SU-DHL-6 (cell line): ENCODE results near the gene BRD1.

ENCODE experiments used
- H2AFZ ChIP-seq: fragments of 200-600 bp; sonication (generic); 2 replicates; pipeline ENCODE4 v1.6.1; 2014; ENCODE audit warnings: low read depth, mild to moderate bottlenecking, moderate library complexity, mixed read lengths, antibody characterized with exemption, low read length; ENCODE audit not compliant: severe bottlenecking
- H3F3A ChIP-seq: fragments of 200-600 bp; shearing (Covaris generic); 2 replicates; pipeline ENCODE4 v1.6.0; 2016; ENCODE audit warnings: antibody characterized with exemption, mild to moderate bottlenecking; ENCODE audit not compliant: insufficient read depth
- H3K27ac ChIP-seq: fragments of 200-600 bp; sonication (generic); 2 replicates; pipeline ENCODE4 v1.5.1; 2016; ENCODE audit warnings: low read depth, mild to moderate bottlenecking, low read length, moderate library complexity, mixed read lengths
- H3K27me3 ChIP-seq: fragments of 200-600 bp; sonication (generic), shearing (Covaris generic); 2 replicates; pipeline ENCODE4 v1.6.0; 2014; ENCODE audit warnings: mild to moderate bottlenecking, low read length
- H3K36me3 ChIP-seq: fragments of 200-600 bp; sonication (generic); 2 replicates; pipeline ENCODE4 v1.6.1; 2014; ENCODE audit warnings: mild to moderate bottlenecking, low read length, mixed read lengths
- H3K4me2 ChIP-seq: fragments of 300-600, 200-600 bp; shearing (Covaris generic), sonication (generic); 2 replicates; pipeline ENCODE4 v1.6.0; 2014; ENCODE audit warnings: low read length, low read depth, mild to moderate bottlenecking; ENCODE audit not compliant: poor library complexity, severe bottlenecking
- H3K4me3 ChIP-seq: fragments of 200-600 bp; sonication (generic); 2 replicates; pipeline ENCODE4 v1.5.1; 2014; ENCODE audit warnings: antibody characterized with exemption, low read length, mild to moderate bottlenecking, mixed read lengths; ENCODE audit not compliant: insufficient read depth, poor library complexity, severe bottlenecking
- H3K79me2 ChIP-seq: fragments of 200-600 bp; sonication (generic); 2 replicates; pipeline ENCODE4 v1.6.1; 2014; ENCODE audit warnings: mild to moderate bottlenecking, low read length, moderate library complexity; ENCODE audit not compliant: insufficient read depth
- H3K9ac ChIP-seq: fragments of 200-600 bp; sonication (generic); 2 replicates; pipeline ENCODE4 v1.7.0; 2014; ENCODE audit warnings: mild to moderate bottlenecking, low read length
- H3K9me2 ChIP-seq: fragments of 200-600 bp; sonication (generic); replicated peaks from 2 replicates; pipeline ENCODE4 v1.6.1; 2014; ENCODE audit warnings: low read length; ENCODE audit not compliant: insufficient read depth
- H3K9me3 ChIP-seq: fragments of 200-600 bp; sonication (generic); 2 replicates; pipeline ENCODE4 v1.6.1; 2014; ENCODE audit warnings: low read length, mixed read lengths; ENCODE audit not compliant: insufficient read depth
- H4K20me1 ChIP-seq: fragments of 200-600 bp; sonication (generic); 2 replicates; pipeline ENCODE4 v1.6.1; 2014; ENCODE audit warnings: low read depth, mild to moderate bottlenecking, antibody characterized with exemption, low read length, moderate library complexity, mixed read lengths
- EZH2phosphoT487 ChIP-seq: fragments of 200-600 bp; sonication (generic), shearing (Covaris generic); conservative IDR thresholded peaks from 2 replicates; pipeline ENCODE4 v1.6.1; 2018; ENCODE audit warnings: mild to moderate bottlenecking, antibody characterized with exemption, low read length, moderate library complexity, mixed read lengths
- TF ChIP-seq, protein P1 (sequence below): fragments of 200-600 bp; sonication (generic); IDR thresholded peaks from one replicate; pipeline ENCODE4 v1.5.1; 2017; ENCODE audit warnings: antibody characterized with exemption, mild to moderate bottlenecking, low read length, moderate library complexity; ENCODE audit not compliant: insufficient read depth, poor library complexity, severe bottlenecking

Gene BRD1

DNA sequence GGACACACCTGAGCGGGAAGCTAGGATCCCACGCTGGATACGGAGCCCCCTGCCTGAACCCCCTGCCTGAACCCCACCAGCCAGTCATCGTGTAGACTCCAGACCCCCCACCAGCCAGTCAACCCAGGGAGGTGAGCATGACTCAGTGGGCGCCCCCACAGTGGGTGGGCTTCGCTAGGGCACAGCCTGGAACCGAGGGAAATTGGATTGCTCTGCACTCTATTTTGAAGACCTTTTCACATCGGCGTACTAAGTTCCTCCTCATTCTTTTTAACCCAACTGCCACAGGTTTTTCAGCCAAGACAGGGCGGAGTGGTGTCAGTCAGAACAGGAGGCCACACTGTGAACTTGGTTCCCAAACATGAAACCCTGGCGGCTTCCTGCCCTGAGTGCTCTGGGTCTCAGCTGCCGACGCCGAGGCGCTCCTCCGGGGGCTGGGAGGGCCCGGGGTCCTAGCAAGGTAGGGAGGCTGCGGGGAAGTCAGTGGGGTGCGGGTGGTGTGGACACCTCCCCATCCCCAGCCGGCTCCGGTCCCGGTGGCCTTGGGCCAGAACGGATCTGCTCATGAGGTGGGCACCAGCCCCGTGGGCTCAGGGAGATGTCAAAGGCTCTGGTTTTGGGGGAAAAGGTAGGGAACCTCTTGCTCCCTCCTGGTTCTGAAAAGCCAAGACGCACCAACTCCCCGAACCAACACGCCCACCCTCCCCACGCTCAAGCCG is 57.0 kb downstream of the BRD1 start:
- H3K9me2 ChIP-seq, result no peaks in the 10 kb centered on the region
- peaks cover 5% of the 10 kb centered on the region; the same call in 1 of the 2 replicates for H3K9me3 ChIP-seq
- TF ChIP-seq, protein P1, sequence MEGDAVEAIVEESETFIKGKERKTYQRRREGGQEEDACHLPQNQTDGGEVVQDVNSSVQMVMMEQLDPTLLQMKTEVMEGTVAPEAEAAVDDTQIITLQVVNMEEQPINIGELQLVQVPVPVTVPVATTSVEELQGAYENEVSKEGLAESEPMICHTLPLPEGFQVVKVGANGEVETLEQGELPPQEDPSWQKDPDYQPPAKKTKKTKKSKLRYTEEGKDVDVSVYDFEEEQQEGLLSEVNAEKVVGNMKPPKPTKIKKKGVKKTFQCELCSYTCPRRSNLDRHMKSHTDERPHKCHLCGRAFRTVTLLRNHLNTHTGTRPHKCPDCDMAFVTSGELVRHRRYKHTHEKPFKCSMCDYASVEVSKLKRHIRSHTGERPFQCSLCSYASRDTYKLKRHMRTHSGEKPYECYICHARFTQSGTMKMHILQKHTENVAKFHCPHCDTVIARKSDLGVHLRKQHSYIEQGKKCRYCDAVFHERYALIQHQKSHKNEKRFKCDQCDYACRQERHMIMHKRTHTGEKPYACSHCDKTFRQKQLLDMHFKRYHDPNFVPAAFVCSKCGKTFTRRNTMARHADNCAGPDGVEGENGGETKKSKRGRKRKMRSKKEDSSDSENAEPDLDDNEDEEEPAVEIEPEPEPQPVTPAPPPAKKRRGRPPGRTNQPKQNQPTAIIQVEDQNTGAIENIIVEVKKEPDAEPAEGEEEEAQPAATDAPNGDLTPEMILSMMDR, result no peak
- no peak for TF ChIP-seq EZH2phosphoT487
- H3K27ac ChIP-seq, result no peak overlapping the region
- no peaks in the 10 kb centered on the region for H4K20me1 ChIP-seq
- H3K36me3 ChIP-seq, result no peaks in the 10 kb centered on the region
- H3K9ac ChIP-seq, result no peak overlapping the region
- no peak overlapping the region for H3K4me2 ChIP-seq
- no peaks in the 10 kb centered on the region for H3K79me2 ChIP-seq
- H2AFZ ChIP-seq, result no peak overlapping the region
- H3K27me3 ChIP-seq, result no peaks in the 10 kb centered on the region
- no peaks in the 10 kb centered on the region for H3F3A ChIP-seq
- H3K4me3 ChIP-seq, result no peak overlapping the region

DNA sequence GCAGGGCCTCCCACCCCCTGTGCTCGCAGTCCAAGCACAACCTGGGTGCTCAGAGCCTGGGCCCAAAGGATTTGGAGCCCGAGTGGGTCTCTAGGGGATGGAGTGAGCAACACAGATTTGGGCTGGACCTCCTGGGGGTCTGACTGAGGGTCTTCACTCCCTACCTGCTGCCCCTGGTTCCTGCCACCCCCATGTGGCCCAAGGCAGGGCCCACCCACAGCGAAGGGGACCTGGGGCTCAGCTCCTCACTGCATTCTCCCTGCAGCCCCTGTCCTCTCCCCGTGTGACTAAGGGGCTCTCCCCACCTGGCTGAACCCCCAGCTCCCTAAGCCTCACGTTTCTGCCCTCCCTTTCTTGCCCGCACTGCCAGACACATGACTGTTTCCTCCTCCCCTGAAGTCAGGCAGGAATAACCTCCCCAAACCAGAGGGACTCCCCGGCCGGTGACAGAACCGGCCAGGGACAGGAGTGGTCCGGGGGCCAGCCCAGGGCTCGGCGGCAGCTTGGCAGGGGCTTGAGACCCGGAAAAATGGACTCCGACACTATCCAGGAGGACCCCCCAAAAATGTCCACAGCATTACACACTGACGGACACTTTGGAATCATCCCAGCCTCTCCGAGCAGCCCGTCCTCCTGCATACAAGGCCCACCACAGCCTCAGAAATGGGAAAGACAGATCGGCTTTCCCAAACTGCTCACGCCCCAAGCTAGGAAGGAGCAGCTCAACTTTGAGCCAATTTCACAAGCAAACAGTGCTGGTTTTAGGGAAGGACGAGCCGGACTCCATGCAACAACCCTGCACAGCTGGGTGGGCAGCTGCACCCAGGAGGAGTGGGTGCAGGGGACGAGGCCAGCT is 57.8 kb downstream of the BRD1 start:
- H3K27ac ChIP-seq, result no peak overlapping the region

DNA sequence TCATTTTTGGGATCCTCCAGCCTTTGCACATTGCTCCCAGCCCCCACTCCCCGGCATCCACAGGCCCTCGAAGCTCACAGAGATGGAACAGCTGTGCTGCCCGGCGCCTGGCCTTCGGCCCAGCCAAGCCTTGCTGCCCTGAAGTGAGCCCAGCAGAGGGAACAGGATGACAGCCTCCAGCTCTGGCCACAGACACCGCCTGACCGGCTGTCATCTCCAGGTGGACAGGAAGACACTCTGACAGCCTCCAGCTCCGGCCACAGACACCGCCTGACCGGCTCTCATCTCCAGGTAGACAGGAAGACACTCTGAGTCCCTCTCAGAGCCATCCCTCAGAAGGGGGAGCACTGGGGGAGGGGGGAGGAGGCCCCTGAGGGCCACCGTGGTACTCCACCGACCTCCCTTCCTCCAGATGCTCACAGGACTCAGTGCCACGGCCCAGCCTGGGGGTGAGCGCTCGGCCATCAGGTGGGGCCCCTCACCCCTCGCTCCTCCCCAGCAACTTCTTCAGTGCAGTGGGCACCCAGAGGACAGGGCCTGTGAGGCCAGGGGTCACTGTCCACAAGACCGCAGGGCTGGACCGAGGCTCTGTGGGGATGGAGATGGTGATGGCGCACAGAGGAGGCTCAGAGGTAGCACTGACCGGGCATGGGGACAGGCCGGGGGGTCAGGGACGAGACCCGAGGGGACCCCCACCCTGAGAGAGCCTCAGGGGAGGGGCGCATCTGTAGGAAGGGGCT is 58.6 kb downstream of the BRD1 start:
- H3K9me2 ChIP-seq, result no peaks in the 10 kb centered on the region
- H3K79me2 ChIP-seq, result no peaks in the 10 kb centered on the region
- no peaks in the 10 kb centered on the region for H3K27me3 ChIP-seq
- no peak overlapping the region for H3K27ac ChIP-seq
- H3K9ac ChIP-seq, result no peak overlapping the region
- no peaks in the 10 kb centered on the region for H4K20me1 ChIP-seq
- no peak overlapping the region for H3K4me2 ChIP-seq
- H3K36me3 ChIP-seq, result no peaks in the 10 kb centered on the region
- H3K4me3 ChIP-seq, result no peak overlapping the region
- peaks cover 5% of the 10 kb centered on the region; the same call in 1 of the 2 replicates for H3K9me3 ChIP-seq
- no peak for TF ChIP-seq EZH2phosphoT487
- TF ChIP-seq, protein P1, result no peak
- no peaks in the 10 kb centered on the region for H3F3A ChIP-seq
- H2AFZ ChIP-seq, result no peak overlapping the region

More for the DNA sequence above, 57.8 kb downstream of the BRD1 start:
- Histone ChIP-seq H3K27me3 (no peaks in the 10 kb centered on the region), H3F3A (no peaks in the 10 kb centered on the region), H4K20me1 (no peaks in the 10 kb centered on the region), H3K9ac (no peak overlapping the region), H3K79me2 (no peaks in the 10 kb centered on the region), H3K4me3 (no peak overlapping the region), H2AFZ (no peak overlapping the region), H3K9me2 (no peaks in the 10 kb centered on the region), H3K36me3 (no peaks in the 10 kb centered on the region), H3K9me3 (peaks cover 5% of the 10 kb centered on the region; the same call in 1 of the 2 replicates), H3K4me2 (no peak overlapping the region)
- TF ChIP-seq EZH2phosphoT487, result no peak
- TF ChIP-seq, protein P1, result no peak
